HG02840 (cell line): ENCODE results near the gene UQCC2.

ENCODE experiments used
- ATAC-seq: cut with Tn5 transposase; IDR thresholded peaks from one replicate; pipeline ENCODE4 v1.9.1; 2021; ENCODE audit warnings: mild to moderate bottlenecking, moderate library complexity, moderate number of reproducible peaks; ENCODE audit not compliant: unreplicated experiment, low FRiP score

Gene UQCC2

DNA sequence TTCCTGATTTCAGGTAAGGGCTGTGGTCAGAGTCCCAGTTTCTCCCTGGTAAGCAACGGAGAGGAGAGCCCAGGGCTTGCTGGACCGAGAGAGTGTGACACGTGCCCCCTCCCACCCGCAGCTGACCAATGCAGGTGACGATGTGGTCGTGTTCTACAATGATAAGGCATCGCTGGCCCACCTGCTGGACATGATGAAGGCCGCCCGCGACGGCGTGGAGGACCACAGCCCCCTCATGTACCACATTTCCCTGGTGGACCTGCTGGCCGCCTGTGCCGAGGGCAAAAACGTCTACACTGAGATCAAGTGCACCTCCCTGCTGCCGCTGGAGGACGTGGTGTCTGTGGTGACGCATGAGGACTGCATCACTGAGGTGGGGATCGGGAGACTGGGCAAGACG lies 31.7 kb downstream of the UQCC2 start:
- no peak for ATAC-seq

GRCh38 chr6:33678932-33679490 lies 32.5 kb downstream of the UQCC2 start:
- ATAC-seq: no peak

DNA sequence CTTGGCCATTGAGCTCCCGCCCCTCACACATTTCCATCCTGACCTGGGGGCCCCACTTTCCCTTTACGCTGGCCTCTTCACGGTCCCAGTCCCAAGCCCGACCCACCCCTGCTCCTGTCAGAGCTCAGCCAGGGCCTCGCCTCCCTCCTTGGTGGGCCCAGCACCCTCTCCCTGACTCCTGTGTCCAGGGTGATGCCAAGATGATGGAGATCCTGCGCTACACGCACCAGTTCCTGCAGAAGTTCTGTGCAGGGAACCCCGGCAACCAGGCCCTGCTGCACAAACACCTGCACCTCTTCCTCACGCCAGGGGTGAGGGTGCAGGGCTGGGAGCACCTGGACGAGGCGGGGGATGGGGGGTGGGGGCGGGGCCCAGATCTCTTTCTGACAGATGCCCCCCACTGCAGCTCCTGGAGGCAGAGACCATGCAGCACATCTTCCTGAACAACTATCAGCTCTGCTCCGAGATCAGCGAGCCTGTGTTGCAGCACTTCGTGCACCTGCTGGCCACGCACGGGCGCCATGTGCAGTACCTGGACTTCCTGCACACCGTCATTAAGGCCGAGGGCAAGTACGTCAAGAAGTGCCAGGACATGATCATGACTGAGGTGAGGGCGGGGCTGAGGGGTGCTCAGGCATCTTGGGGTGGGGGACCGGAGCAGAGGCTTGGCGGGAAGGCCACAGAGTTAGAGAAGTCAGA lies 33.1 kb downstream of the UQCC2 start:
- no peak for ATAC-seq

DNA sequence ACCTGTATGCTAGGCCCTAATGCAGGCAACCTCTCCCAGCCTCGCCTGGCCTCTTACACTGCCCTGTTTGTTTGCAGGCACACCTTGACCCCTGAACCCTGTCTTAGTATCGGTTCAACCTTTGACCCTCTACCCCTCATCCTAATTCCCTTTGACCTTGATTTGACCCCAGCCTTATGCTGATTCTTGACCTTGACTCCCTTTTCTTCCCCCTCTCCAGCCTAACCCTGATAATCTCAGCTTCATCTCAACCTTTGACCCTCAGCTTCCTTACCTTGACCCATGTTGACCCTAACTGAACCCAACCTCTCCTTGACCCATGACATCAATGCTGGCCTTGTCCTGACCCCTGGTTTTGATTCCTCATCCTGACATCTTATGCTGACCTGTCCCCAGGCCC lies 33.8 kb downstream of the UQCC2 start:
- no peak for ATAC-seq

- no peak for ATAC-seq
Observed at GRCh38 chr6:33677143-33677660, 34.3 kb downstream of the UQCC2 start.

DNA sequence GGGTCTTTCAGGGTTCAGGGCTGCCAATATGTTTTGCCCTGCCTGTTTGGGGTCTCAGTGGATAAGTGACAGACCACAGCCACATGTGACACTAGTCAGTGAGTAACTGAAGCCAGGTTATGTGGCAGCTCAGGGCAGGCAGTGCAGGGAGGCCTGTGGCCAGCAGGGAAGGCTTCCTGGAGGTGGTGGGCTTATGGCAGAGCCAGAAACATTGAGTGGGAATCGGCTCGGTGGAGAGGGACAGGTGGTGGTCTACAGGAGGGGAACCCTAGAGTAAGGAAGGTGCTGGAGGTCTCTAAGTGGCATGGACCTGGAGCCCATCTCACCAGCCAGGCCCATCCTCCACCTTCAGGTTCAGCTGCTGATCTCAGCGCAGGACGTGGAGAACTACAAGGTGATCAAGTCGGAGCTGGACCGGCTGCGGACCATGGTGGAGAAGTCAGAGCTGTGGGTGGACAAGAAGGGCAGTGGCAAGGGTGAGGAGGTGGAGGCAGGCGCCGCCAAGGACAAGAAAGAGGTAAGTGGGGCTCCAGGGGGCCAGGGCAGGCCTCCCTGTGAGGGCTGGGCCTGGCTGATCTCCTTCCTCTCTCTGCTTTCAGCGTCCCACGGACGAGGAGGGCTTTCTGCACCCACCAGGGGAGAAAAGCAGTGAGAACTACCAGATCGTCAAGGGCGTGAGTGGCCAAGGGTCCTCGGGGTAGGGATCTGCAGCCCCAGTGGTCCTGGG lies 34.9 kb downstream of the UQCC2 start:
- ATAC-seq: no peak

DNA sequence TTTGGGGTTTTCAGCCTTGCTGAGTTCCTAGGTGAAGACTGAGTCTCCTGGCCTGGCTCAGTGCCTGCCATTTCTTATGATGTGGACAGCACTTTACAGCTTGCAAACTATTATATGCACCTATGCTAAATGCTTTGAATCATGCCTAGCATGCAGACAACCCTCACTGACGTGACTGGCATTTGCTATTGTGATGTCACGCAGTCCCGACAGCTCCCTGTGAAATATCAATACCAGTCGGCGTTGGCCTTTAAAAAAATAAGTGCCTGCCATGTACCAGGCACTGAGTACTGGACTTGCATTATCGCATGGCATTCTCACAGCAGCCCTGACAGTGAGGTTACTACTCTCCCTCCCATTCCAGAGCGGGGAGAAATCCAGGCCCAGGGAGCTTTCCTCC lies 35.5 kb downstream of the UQCC2 start:
- no peak for ATAC-seq

DNA sequence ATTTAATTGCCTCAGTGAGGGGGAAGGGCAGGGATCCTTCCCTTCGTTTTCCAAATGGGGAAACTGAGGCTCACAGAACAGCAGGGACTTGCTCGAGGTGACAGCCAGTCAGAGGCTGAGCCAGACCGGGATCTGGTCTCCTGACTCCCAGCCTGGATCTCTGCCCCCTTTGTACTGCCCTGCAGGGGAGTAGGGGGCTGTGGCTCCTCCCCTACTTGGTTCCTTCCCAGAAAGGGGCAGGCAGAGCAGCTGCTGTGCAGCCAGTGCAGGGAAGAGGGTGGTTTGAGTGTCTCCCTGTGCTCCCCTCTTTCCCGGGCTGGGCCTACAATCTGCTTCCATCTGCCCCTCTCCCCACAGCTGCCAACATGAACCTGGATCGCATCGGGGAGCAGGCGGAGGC lies 37.6 kb downstream of the UQCC2 start:
- no peak for ATAC-seq

GRCh38 chr6:33672808-33673207 lies 38.7 kb downstream of the UQCC2 start:
- ATAC-seq: no peak

DNA sequence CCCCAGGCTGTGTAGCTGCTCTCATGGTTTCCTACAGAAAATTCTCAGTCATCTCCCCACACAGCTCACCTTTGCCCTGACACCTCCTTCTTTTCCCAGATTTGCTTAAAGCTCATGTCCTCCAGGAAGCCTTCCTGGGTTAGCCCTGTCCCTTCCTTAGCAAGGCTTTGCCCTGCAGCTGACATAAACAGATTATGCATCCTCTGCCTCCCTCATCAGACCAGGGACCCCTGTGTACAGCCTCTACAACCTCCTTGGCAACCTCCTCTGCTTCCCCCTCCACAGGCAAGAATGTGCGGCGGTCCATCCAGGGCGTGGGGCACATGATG lies 39.8 kb downstream of the UQCC2 start:
- ATAC-seq: no peak

DNA sequence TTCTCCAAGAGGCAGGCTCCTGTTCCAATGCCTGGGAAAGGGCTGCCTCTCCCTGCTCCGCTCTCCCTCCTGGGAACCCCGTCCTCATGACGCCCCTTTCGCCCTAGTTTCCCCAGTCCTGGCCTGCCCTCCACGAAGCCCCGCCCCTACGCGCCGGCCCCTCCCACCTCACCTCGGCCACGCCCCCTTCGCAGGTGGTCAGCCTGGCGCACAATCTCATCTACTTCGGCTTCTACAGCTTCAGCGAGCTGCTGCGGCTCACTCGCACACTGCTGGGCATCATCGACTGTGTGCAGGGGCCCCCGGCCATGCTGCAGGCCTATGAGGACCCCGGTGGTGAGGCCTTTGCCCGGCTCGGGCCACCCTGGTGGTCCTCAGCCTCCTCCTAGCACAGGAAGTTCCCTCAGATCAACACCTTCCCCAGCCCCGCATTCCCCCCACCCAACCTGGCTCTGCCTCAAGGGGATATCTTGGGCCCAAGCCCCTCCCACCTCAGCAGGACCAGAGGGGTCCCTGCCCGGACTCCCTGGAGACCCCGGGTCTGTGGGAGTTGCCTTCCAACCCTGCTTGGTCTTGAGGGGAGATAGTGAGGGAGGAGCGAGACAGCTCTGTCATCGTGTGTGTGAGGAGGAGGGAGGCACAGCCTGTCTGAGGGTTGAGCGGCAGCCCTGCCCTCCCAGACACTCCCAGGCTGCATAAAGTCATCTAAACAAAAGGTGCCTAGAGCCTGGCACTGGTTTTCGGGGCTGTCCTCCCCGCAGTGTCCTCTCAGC lies 40.3 kb downstream of the UQCC2 start:
- no peak for ATAC-seq

DNA sequence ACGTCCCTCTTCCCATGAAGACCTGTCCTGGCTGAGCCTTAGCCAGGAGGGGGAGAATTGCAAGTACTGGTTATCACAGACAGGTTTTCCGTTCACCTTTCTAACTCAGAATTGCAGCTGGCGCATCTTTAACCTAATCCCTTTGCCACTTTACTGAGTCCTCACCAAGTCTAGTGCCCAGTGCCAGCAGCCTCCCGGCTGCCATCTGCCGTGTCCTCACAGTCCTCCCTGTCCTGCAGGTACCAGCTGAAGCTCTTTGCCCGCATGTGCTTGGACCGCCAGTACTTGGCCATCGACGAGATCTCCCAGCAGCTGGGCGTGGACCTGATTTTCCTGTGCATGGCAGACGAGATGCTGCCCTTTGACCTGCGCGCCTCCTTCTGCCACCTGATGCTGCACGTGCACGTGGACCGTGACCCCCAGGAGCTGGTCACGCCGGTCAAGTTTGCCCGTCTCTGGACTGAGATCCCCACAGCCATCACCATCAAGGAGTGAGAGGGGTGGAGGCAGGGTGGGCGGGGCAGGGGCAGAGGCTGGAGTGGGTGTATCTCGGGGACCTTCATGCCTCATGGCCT lies 41.3 kb downstream of the UQCC2 start:
- ATAC-seq: no peak

DNA sequence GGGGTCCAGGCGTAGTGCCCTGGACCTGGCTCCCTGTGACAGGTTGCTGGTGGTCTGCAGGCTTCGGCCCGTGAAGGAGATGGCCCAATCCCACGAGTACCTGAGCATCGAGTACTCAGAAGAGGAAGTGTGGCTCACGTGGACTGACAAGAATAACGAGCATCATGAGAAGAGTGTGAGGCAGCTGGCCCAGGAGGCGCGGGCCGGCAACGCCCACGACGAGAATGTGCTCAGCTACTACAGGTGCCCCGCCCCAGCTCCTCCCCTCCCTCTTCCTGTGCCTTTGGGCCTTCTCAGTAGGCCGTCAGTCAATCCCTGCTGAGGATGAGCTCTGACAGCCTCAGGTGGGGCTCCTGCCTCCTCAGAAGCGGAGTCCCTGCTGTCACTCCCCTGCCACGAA lies 42.6 kb downstream of the UQCC2 start:
- no peak for ATAC-seq

DNA sequence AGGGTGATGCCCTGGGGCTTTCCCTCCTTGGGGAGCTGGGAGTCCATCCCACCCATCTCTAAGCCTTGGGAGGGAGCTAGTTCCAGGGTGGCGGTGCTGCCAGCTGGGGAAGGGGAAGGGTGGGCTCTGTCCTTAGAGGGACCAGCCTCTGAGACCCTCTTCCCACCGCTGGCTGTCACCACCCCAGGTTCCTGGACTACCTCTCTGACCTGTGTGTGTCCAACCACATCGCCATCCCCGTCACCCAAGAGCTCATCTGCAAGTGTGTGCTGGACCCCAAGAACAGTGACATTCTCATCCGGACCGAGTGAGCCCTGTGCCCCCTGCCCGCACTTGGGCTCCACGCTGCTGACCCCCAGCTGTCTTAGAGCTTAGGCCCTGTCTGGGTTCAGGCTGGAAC lies 43.2 kb downstream of the UQCC2 start:
- no peak for ATAC-seq

- no peak for ATAC-seq
Observed at GRCh38 chr6:33667776-33668175, 43.7 kb downstream of the UQCC2 start.

- no peak for ATAC-seq
Observed at GRCh38 chr6:33667072-33667471, 44.4 kb downstream of the UQCC2 start.

GRCh38 chr6:33665957-33666356 lies 45.5 kb downstream of the UQCC2 start:
- ATAC-seq: no peak

DNA sequence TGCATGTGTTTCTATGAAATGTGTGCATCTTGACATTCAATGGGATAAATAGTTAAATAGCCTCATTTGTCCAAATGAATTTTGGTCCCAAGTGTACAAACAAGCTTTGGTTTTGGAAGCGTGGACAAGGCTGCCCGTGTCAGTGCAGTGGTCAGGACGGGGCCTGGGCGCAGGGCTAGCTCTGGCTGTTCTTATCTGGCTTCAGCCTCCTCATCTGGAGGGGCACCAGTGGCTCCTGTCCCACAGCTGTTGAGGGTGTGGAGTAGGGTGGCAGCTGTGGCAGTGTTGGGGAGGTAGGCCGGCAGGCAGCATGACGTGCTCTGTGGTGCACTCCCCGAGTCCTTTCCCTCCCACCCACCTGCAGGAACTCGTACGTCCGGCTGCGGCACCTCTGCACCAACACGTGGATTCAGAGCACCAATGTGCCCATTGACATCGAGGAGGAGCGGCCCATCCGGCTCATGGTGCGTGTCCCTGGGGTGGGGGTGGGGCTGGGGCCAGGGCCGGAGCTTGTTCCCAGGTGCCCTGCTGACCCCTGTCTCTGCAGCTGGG lies 46.9 kb downstream of the UQCC2 start:
- ATAC-seq: no peak

DNA sequence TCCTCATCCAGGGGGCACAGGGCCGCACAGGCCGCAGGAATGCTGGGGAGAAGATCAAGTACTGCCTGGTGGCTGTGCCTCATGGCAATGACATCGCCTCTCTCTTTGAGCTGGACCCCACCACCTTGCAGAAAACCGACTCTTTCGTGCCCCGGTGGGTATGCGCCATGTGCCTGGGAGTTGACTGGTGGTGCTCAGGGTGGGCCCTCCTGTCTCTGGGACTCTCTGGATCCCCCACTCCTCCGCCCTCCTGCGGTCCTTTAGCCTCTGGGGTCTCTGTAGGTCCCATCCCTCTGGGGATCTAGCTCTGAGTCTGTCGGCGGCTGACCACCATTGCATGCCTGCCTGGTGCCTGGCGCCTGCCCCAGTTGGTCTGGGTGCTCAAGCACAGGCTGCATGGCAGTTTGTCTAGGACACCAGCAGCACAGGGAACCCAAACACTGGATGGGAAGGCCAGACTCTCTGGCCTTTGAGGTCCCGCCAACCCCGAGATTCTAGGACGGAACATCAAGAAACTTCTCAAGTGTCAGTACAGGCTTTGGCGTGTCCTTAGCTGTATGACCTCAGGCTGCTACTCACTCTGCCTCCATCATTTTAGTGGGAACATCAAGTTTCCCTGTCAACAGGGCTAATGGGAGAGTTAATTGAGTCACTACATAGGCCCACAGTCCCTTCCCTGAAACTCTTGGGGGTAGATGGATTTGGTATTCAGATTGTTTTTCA lies 47.6 kb downstream of the UQCC2 start:
- ATAC-seq: no peak

DNA sequence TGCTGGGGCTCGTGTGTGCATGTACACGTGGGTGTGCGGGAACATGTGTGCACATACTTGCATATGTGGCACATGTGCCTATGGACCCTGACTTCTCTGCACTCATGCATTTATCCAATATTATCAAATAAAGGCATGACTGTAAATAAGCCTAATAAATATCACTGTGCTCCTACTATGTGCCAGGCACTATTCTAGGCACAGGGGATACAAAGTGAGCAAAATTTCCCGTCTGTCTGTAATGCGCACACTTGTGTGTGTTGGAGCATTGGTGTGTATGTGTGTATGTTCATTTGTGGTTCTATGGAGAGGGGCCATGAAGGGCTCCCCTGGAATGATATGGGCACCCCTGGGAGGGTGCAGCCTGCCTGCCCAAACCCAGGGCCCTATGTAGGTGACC lies 48.5 kb downstream of the UQCC2 start:
- no peak for ATAC-seq
